Activated T-cell treated with anti-CD3 and anti-CD28 coated beads, Interleukin-2, amount 50 U/mL, for 72 hours (primary cell): ENCODE results near the gene NEK2. TPM values are rescaled to one million over a fixed set of nuclear protein-coding genes. Genes with fewer than 3 reads are reported as not detected.

Source experiments
- ATAC-seq, 2 donors: fragments of 150-1000 bp; cut with Tn5 transposase; replicated peaks in 1 of 2; 2 replicates each; pipeline ENCODE4 v1.10.0; 2021; ENCODE audit warnings: moderate library complexity in 2 of 2, mild to moderate bottlenecking in 1 of 2
- DNase-seq, 2 donors: peaks; one replicate each; pipeline ENCODE4 v3.0.0; 2021 to 2022; ENCODE audit warnings: mixed read lengths in 1 of 2
- H3K27ac Mint-ChIP-seq: one replicate; pipeline ENCODE4 v1.8.0; 2022; ENCODE audit warnings: mild to moderate bottlenecking, moderate library complexity, mixed read lengths
- H3K27me3 Mint-ChIP-seq: one replicate; pipeline ENCODE4 v1.8.0; 2022; ENCODE audit warnings: low read depth, mixed read lengths
- H3K36me3 Mint-ChIP-seq, 2 donors: one replicate each; pipeline ENCODE4 v1.8.0; 2022; ENCODE audit warnings: mixed read lengths in 2 of 2, mild to moderate bottlenecking in 1 of 2; ENCODE audit not compliant: insufficient read depth in 2 of 2
- H3K4me1 Mint-ChIP-seq: one replicate; pipeline ENCODE4 v1.8.0; 2022; ENCODE audit warnings: low read depth, mixed read lengths
- H3K4me3 Mint-ChIP-seq, 2 donors: one replicate each; pipeline ENCODE4 v1.8.0; 2022; ENCODE audit warnings: mild to moderate bottlenecking in 2 of 2, mixed read lengths in 2 of 2, moderate library complexity in 2 of 2
- H3K9me3 Mint-ChIP-seq, 2 donors: one replicate each; pipeline ENCODE4 v1.8.0; 2022; ENCODE audit warnings: mixed read lengths in 2 of 2
- total RNA-seq, 2 donors: library from RNA; stranded (reverse); gene quantifications; one replicate each; pipeline ENCODE4 v1.2.3, GENCODE V29; 2022

NEK2 gene
- total RNA-seq, 2 donors from 2014 or later: 36.8 to 41.9 TPM

GRCh38 chr1:211616231-211616964 is 59.0 kb downstream of the NEK2 start:
- H3K4me3 Mint-ChIP-seq: no peak overlapping the region
- H3K27me3 Mint-ChIP-seq: no peaks in the 10 kb centered on the region
- DNase-seq (no peak), ATAC-seq (no peak)
- H3K27ac Mint-ChIP-seq: no peak overlapping the region
- H3K9me3 Mint-ChIP-seq: no peaks in the 10 kb centered on the region
- H3K4me1 Mint-ChIP-seq: no peaks in the 10 kb centered on the region
- no peaks in the 10 kb centered on the region for H3K36me3 Mint-ChIP-seq

DNA sequence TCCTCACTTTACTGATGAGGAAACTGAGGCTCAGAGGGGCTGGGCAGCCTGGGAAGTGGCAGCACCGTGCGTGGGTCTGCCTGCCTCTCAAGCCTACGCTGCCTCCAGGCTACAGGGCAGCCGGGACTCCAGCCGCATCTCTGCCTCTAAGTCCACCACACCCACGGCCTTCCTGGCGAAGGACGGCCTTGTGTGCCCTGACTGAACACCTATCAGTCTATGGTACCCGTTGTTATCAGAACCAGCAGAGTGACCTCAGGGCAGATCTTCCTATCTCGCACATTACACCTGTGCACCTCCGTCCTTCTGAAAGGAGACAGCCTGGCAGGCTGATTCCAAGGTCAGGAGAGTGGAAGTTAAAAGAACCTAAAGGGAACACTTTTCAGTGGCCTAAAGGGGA is 60.8 kb downstream of the NEK2 start:
- no peaks in the 10 kb centered on the region for H3K4me1 Mint-ChIP-seq
- no peak overlapping the region for H3K27ac Mint-ChIP-seq
- DNase-seq (no peak), ATAC-seq (no peak)
- H3K36me3 Mint-ChIP-seq: no peaks in the 10 kb centered on the region
- no peaks in the 10 kb centered on the region for H3K27me3 Mint-ChIP-seq
- no peak overlapping the region for H3K4me3 Mint-ChIP-seq
- no peaks in the 10 kb centered on the region for H3K9me3 Mint-ChIP-seq

- Mint-ChIP-seq H3K27ac (no peak overlapping the region), H3K4me3 (no peak overlapping the region), H3K4me1 (no peaks in the 10 kb centered on the region), H3K36me3 (no peaks in the 10 kb centered on the region), H3K9me3 (no peaks in the 10 kb centered on the region), H3K27me3 (no peaks in the 10 kb centered on the region)
- ATAC-seq (no peak), DNase-seq (no peak)
Measured at GRCh38 chr1:211613951-211614350, 61.5 kb downstream of the NEK2 start.

DNA sequence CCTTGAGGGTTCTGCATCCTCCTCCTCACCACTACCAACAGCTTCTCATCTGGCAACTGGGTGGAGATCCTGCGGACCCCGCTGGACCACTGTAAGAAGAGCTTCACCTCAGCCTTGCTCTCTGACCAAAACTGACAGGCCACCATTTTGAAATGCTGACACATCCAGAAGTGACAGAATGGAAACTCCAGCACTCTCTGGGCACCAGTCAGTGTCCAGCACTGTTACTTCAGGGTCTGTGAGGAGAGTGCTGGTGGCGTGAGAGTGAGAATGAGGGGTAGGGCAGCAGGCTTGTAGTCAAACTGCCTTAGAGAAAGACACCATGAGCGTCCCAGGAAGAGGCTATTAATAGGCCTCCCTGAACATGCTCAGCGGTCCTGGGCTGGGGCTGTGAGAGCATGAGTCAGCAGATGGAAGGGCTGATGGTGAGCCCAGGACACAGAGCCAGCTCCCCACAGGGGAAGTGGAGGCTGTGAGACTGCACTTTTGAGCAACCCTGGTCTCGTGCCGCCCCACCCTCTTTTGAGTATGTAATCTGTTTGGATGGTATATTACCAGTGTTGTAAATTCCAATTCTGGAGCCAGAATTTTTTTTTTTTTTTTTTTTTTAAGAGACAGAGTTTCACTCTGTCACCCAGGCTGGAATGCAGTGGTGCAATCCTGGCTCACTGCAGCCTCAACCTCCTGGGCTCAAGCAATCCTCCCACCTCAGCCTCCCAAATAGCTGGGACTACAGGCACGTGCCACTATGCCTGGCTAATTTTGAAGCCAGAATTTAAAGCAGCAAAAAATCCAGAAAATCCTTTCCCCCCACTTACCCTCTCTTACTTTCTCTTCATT is 62.1 kb downstream of the NEK2 start:
- no peaks in the 10 kb centered on the region for H3K9me3 Mint-ChIP-seq
- H3K27ac Mint-ChIP-seq: no peak overlapping the region
- H3K27me3 Mint-ChIP-seq: no peaks in the 10 kb centered on the region
- ATAC-seq (no peak), DNase-seq (no peak)
- no peaks in the 10 kb centered on the region for H3K4me1 Mint-ChIP-seq
- no peak overlapping the region for H3K4me3 Mint-ChIP-seq
- no peaks in the 10 kb centered on the region for H3K36me3 Mint-ChIP-seq

- ATAC-seq (no peak), DNase-seq (no peak)
- Mint-ChIP-seq H3K9me3 (no peaks in the 10 kb centered on the region), H3K4me1 (peaks cover 2% of the 10 kb centered on the region), H3K36me3 (no peaks in the 10 kb centered on the region), H3K27ac (no peak overlapping the region), H3K4me3 (no peak overlapping the region), H3K27me3 (no peaks in the 10 kb centered on the region)
Measured at GRCh38 chr1:211612786-211613107, 62.7 kb downstream of the NEK2 start.

Other genes starting within 250 kb of the NEK2 start
- not detected for gene RD3, start 183.5 kb downstream of the NEK2 start, total RNA-seq
- gene SLC30A1, start 96.5 kb downstream of the NEK2 start, total RNA-seq: 1 to 10 TPM; 8.0 to 8.6 TPM
- 10 to 100 TPM; 23.1 to 28.3 TPM for gene LPGAT1, start 155.1 kb upstream of the NEK2 start, total RNA-seq